Fibroblast of lung (primary cell): ENCODE results near the gene CTNS. TPM values are rescaled to one million over a fixed set of nuclear protein-coding genes. Genes with fewer than 3 reads are reported as not detected.
A peak's percentile ranks its signal among the peaks of the same experiment; 100 is the strongest.

Experiments used
- DNase-seq, 2 donors: peaks; one replicate each; pipeline versions ENCODE4 v3.0.0 to v3.0.0-alpha.2; 2010; ENCODE audit warnings: low read depth in 2 of 2
- H2AFZ ChIP-seq: 2 replicates; pipeline ENCODE4 v1.5.1; 2012; ENCODE audit warnings: low read length, control low read depth, inconsistent platforms
- H3K27ac ChIP-seq: 2 replicates; pipeline ENCODE4 v1.5.1; 2011; ENCODE audit warnings: low read length, control low read depth; ENCODE audit not compliant: insufficient read depth
- H3K27me3 ChIP-seq: 2 replicates; pipeline ENCODE4 v1.5.1; 2011; ENCODE audit warnings: mild to moderate bottlenecking, low read length; ENCODE audit not compliant: control insufficient read depth, insufficient read depth
- H3K36me3 ChIP-seq: 2 replicates; pipeline ENCODE4 v1.5.1; 2011; ENCODE audit warnings: low read length; ENCODE audit not compliant: control insufficient read depth, insufficient read depth
- H3K4me1 ChIP-seq: 2 replicates; pipeline ENCODE4 v1.5.1; 2011; ENCODE audit warnings: low read length; ENCODE audit not compliant: control insufficient read depth, insufficient read depth; ENCODE audit errors: extremely low read depth
- H3K4me2 ChIP-seq: 2 replicates; pipeline ENCODE4 v1.5.1; 2011; ENCODE audit warnings: low read length, control low read depth; ENCODE audit not compliant: insufficient read depth; ENCODE audit errors: extremely low read depth
- H3K4me3 ChIP-seq, 4 experiments: fragments of 200-600 bp in 1 of 4; sonication (generic) in 1 of 4; replicated peaks in 1 of 4; 2 replicates each; pipeline ENCODE4 v1.5.1; 2011 to 2016; ENCODE audit warnings: low read length in 4 of 4, low read depth in 3 of 4, mild to moderate bottlenecking in 3 of 4, control low read depth in 2 of 4, inconsistent platforms in 1 of 4, mixed read lengths in 1 of 4; ENCODE audit not compliant: insufficient read depth in 1 of 4; ENCODE audit errors: control extremely low read depth in 1 of 4
- H3K79me2 ChIP-seq: 2 replicates; pipeline ENCODE4 v1.5.1; 2012; ENCODE audit warnings: mild to moderate bottlenecking, low read length, inconsistent platforms; ENCODE audit not compliant: control insufficient read depth, insufficient read depth
- H3K9ac ChIP-seq: 2 replicates; pipeline ENCODE4 v1.5.1; 2011; ENCODE audit warnings: mild to moderate bottlenecking, low read length, control low read depth; ENCODE audit not compliant: insufficient read depth
- H3K9me3 ChIP-seq: 2 replicates; pipeline ENCODE4 v1.5.1; 2012; ENCODE audit warnings: low read depth, low read length; ENCODE audit not compliant: control insufficient read depth, insufficient read depth
- H4K20me1 ChIP-seq: 2 replicates; pipeline ENCODE4 v1.5.1; 2011; ENCODE audit warnings: low read length; ENCODE audit not compliant: control insufficient read depth, insufficient read depth; ENCODE audit errors: extremely low read depth
- EZH2 ChIP-seq: IDR thresholded peaks from 2 replicates; pipeline ENCODE4 v1.5.1; 2012; ENCODE audit warnings: low read length, control low read depth, mild to moderate bottlenecking; ENCODE audit errors: missing control alignments
- polyA plus RNA-seq, 2 donors: library from polyadenylated mRNA; depleted of rRNA in 1 of 2; stranded (reverse) in 1 of 2; unstranded in 1 of 2; fragments of >200 nt; gene quantifications; 2 replicates each; pipeline ENCODE4 v1.2.1, GENCODE V29; 2011 to 2012; ENCODE audit warnings: missing spikeins in 1 of 2
- total RNA-seq: library from RNA; depleted of rRNA; stranded (reverse); fragments of >200 nt; gene quantifications from 2 replicates; pipeline ENCODE4 v1.2.1, GENCODE V29; 2014
- TF ChIP-seq, protein P1 (sequence below), 2 donors: IDR thresholded peaks in 1 of 2; conservative IDR thresholded peaks in 1 of 2; 1 replicate in 1 of 2; 2 replicates in 1 of 2; pipeline ENCODE4 v1.5.1; 2011 to 2012; ENCODE audit warnings: low read length in 2 of 2, control low read depth in 1 of 2, inconsistent platforms in 1 of 2, low read depth in 1 of 2, mild to moderate bottlenecking in 1 of 2

CTNS gene
- total and polyA plus RNA-seq, 2 donors (not counting 1 experiment from before 2014, with no cell fraction given): 9.6 to 19.2 TPM

- H3K27ac ChIP-seq: no peak overlapping the region
Observed at GRCh38 chr17:3603119-3603869, 33.3 kb upstream of the CTNS start.

DNA sequence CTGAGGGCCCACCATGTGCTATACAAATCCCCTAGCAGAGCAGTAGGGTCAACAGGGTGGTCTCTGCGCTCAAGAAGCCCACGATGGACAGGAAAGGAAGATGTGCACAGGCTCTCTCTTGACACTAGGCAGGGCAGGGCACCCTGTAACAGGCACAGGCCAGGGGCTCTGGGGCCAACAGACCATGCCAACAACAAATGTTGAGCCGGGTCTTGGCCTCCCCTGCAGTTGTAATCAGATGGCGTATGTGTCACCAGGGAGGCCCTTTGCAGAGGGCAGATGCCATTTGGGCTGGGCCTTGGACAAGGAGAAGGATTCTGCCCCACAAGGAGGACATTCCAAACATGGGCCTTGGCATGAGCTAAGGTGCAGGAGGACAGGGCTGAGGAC lies 32.7 kb upstream of the CTNS start:
- Histone ChIP-seq H3K27me3 (no peaks in the 10 kb centered on the region), H3K9ac (no peak overlapping the region), H3K9me3 (no peaks in the 10 kb centered on the region), H3K4me3 (no peak overlapping the region), H2AFZ (no peak overlapping the region), H3K79me2 (no peaks in the 10 kb centered on the region), H4K20me1 (no peaks in the 10 kb centered on the region), H3K36me3 (peaks cover 3% of the 10 kb centered on the region), H3K27ac (no peak overlapping the region), H3K4me1 (peaks cover 6% of the 10 kb centered on the region), H3K4me2 (no peak overlapping the region)
- no peak for DNase-seq
- TF ChIP-seq, protein P1, sequence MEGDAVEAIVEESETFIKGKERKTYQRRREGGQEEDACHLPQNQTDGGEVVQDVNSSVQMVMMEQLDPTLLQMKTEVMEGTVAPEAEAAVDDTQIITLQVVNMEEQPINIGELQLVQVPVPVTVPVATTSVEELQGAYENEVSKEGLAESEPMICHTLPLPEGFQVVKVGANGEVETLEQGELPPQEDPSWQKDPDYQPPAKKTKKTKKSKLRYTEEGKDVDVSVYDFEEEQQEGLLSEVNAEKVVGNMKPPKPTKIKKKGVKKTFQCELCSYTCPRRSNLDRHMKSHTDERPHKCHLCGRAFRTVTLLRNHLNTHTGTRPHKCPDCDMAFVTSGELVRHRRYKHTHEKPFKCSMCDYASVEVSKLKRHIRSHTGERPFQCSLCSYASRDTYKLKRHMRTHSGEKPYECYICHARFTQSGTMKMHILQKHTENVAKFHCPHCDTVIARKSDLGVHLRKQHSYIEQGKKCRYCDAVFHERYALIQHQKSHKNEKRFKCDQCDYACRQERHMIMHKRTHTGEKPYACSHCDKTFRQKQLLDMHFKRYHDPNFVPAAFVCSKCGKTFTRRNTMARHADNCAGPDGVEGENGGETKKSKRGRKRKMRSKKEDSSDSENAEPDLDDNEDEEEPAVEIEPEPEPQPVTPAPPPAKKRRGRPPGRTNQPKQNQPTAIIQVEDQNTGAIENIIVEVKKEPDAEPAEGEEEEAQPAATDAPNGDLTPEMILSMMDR (conservative IDR thresholded peaks at IDR 0.05 in 1 of 2, IDR thresholded peaks at IDR 0.05 in 1 of 2; ENCODE audit: low read depth in 1 of 2, low read length in 2 of 2): no peak
- TF ChIP-seq EZH2: no peak

More at GRCh38 chr17:3603119-3603869, 33.3 kb upstream of the CTNS start:
- Histone ChIP-seq H3K9me3 (no peaks in the 10 kb centered on the region), H3K27me3 (no peaks in the 10 kb centered on the region), H3K4me1 (peaks cover 6% of the 10 kb centered on the region), H3K79me2 (no peaks in the 10 kb centered on the region), H3K36me3 (peaks cover 3% of the 10 kb centered on the region), H3K9ac (no peak overlapping the region), H3K4me2 (no peak overlapping the region), H4K20me1 (no peaks in the 10 kb centered on the region), H2AFZ (no peak overlapping the region), H3K4me3 (no peak overlapping the region)
- TF ChIP-seq, protein P1 (conservative IDR thresholded peaks at IDR 0.05 in 1 of 2, IDR thresholded peaks at IDR 0.05 in 1 of 2; ENCODE audit: low read depth in 1 of 2, low read length in 2 of 2): no peak
- no peak for TF ChIP-seq EZH2
- peak; percentile 45 to 74 for DNase-seq

GRCh38 chr17:3609689-3610088 lies 26.9 kb upstream of the CTNS start:
- Histone ChIP-seq H3K79me2 (no peaks in the 10 kb centered on the region), H3K4me3 (no peak overlapping the region), H3K9ac (no peak overlapping the region), H3K27me3 (no peaks in the 10 kb centered on the region), H3K4me2 (no peak overlapping the region), H2AFZ (no peak overlapping the region), H3K36me3 (peaks cover 14% of the 10 kb centered on the region), H3K4me1 (no peaks in the 10 kb centered on the region), H3K27ac (no peak overlapping the region), H3K9me3 (no peaks in the 10 kb centered on the region), H4K20me1 (no peaks in the 10 kb centered on the region)
- TF ChIP-seq EZH2: no peak
- TF ChIP-seq, protein P1 (conservative IDR thresholded peaks at IDR 0.05 in 1 of 2, IDR thresholded peaks at IDR 0.05 in 1 of 2; ENCODE audit: low read depth in 1 of 2, low read length in 2 of 2): no peak
- no peak for DNase-seq
